ENCODE measurements around the gene AGAP1. TPM values are rescaled to one million over a fixed set of nuclear protein-coding genes. Genes with fewer than 3 reads are reported as not detected.

AGAP1 gene
- total RNA-seq, 1 donor from 2014 or later, result 43.8 TPM

DNA sequence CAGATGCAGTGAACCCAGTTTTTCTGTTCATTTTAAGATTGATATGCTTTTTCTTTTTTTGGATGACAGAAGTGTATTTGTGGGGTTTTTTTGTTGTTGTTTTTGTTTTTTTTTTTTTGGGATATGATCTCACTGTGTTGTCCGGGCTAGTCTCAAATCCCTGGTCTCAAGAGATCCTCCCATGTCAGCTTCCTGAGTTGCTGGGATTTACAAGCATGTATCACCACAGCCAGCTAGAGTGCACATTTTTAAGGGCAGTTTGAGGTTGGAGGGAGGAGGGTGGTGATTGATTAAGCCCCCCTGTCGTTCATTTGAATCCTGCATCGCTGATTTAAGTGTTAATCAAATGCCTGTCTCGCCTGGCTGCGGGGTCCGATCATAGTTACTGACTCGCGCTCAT, 485.2 kb downstream of the AGAP1 start:
- Mint-ChIP-seq H3K27ac (ENCODE audit: unreplicated experiment) (no peak overlapping the region), H3K4me1 (ENCODE audit: unreplicated experiment) (peaks cover 16% of the 10 kb centered on the region), H3K36me3 (ENCODE audit: unreplicated experiment) (peaks cover 34% of the 10 kb centered on the region), H3K9me3 (ENCODE audit: unreplicated experiment) (no peaks in the 10 kb centered on the region), H3K4me3 (ENCODE audit: unreplicated experiment) (no peak overlapping the region), H3K27me3 (ENCODE audit: unreplicated experiment) (no peaks in the 10 kb centered on the region)
- TF ChIP-seq, protein P1, sequence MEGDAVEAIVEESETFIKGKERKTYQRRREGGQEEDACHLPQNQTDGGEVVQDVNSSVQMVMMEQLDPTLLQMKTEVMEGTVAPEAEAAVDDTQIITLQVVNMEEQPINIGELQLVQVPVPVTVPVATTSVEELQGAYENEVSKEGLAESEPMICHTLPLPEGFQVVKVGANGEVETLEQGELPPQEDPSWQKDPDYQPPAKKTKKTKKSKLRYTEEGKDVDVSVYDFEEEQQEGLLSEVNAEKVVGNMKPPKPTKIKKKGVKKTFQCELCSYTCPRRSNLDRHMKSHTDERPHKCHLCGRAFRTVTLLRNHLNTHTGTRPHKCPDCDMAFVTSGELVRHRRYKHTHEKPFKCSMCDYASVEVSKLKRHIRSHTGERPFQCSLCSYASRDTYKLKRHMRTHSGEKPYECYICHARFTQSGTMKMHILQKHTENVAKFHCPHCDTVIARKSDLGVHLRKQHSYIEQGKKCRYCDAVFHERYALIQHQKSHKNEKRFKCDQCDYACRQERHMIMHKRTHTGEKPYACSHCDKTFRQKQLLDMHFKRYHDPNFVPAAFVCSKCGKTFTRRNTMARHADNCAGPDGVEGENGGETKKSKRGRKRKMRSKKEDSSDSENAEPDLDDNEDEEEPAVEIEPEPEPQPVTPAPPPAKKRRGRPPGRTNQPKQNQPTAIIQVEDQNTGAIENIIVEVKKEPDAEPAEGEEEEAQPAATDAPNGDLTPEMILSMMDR (IDR thresholded peaks at IDR 0.05), result no peak
- DNase-seq (ENCODE audit: extremely low spot score, unreplicated experiment), result no peak

GRCh38 chr2:235979753-235980435, 486.1 kb downstream of the AGAP1 start:
- Mint-ChIP-seq H3K36me3 (ENCODE audit: unreplicated experiment) (peaks cover 28% of the 10 kb centered on the region), H3K27ac (ENCODE audit: unreplicated experiment) (no peak overlapping the region), H3K27me3 (ENCODE audit: unreplicated experiment) (no peaks in the 10 kb centered on the region), H3K4me1 (ENCODE audit: unreplicated experiment) (peaks cover 16% of the 10 kb centered on the region), H3K4me3 (ENCODE audit: unreplicated experiment) (no peak overlapping the region), H3K9me3 (ENCODE audit: unreplicated experiment) (no peaks in the 10 kb centered on the region)
- TF ChIP-seq, protein P1 (IDR thresholded peaks at IDR 0.05), result no peak
- DNase-seq (ENCODE audit: extremely low spot score, unreplicated experiment), result no peak

- TF ChIP-seq, protein P1 (IDR thresholded peaks at IDR 0.05), result no peak
- H3K27ac Mint-ChIP-seq (ENCODE audit: unreplicated experiment), result no peak overlapping the region
- no peaks in the 10 kb centered on the region for H3K27me3 Mint-ChIP-seq (ENCODE audit: unreplicated experiment)
- H3K4me3 Mint-ChIP-seq (ENCODE audit: unreplicated experiment), result no peak overlapping the region
- no peak for DNase-seq (ENCODE audit: extremely low spot score, unreplicated experiment)
- peaks cover 18% of the 10 kb centered on the region for H3K36me3 Mint-ChIP-seq (ENCODE audit: unreplicated experiment)
- no peaks in the 10 kb centered on the region for H3K9me3 Mint-ChIP-seq (ENCODE audit: unreplicated experiment)
- H3K4me1 Mint-ChIP-seq (ENCODE audit: unreplicated experiment), result peaks cover 29% of the 10 kb centered on the region
Observed at GRCh38 chr2:235981631-235982030, 487.8 kb downstream of the AGAP1 start.

- Mint-ChIP-seq H3K36me3 (ENCODE audit: unreplicated experiment) (peaks cover 18% of the 10 kb centered on the region), H3K4me1 (ENCODE audit: unreplicated experiment) (peaks cover 26% of the 10 kb centered on the region), H3K27ac (ENCODE audit: unreplicated experiment) (no peak overlapping the region), H3K4me3 (ENCODE audit: unreplicated experiment) (no peak overlapping the region), H3K9me3 (ENCODE audit: unreplicated experiment) (no peaks in the 10 kb centered on the region), H3K27me3 (ENCODE audit: unreplicated experiment) (no peaks in the 10 kb centered on the region)
- TF ChIP-seq, protein P1 (IDR thresholded peaks at IDR 0.05), result no peak
- no peak for DNase-seq (ENCODE audit: extremely low spot score, unreplicated experiment)
Observed at GRCh38 chr2:235983016-235983415, 489.2 kb downstream of the AGAP1 start.

DNA sequence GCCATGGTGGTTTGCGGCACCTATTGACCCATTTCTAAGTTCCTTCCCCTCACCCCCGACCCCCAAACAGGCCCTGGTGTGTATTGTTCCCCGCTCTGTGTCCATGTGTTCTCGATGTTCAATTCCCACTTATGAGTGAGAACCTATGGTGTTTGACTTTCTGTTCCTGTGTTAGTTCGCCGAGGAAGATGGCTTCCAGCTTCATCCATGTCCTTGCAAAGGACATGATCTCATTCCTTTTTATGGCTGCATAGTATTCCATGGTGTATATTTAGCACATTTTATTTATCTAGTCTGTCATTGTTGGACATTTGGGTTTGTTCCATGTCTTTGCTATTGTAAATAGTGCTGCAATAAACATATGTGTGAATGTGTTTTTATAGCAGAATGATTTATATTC, 490.7 kb downstream of the AGAP1 start:
- TF ChIP-seq, protein P1 (IDR thresholded peaks at IDR 0.05), result no peak
- no peak overlapping the region for H3K4me3 Mint-ChIP-seq (ENCODE audit: unreplicated experiment)
- H3K9me3 Mint-ChIP-seq (ENCODE audit: unreplicated experiment), result no peaks in the 10 kb centered on the region
- H3K27ac Mint-ChIP-seq (ENCODE audit: unreplicated experiment), result no peak overlapping the region
- DNase-seq (ENCODE audit: extremely low spot score, unreplicated experiment), result no peak
- H3K4me1 Mint-ChIP-seq (ENCODE audit: unreplicated experiment), result peaks cover 31% of the 10 kb centered on the region
- H3K27me3 Mint-ChIP-seq (ENCODE audit: unreplicated experiment), result no peaks in the 10 kb centered on the region
- peaks cover 19% of the 10 kb centered on the region for H3K36me3 Mint-ChIP-seq (ENCODE audit: unreplicated experiment)

Measured in osteocyte (in vitro differentiated cells).